ENCODE data around the gene KIF16B.
A peak's percentile ranks its signal among the peaks of the same experiment; 100 is the strongest.
"Not testable (repeated sequence)": the region's sequence is repeated elsewhere in the genome, so short reads cannot be mapped to it uniquely, and the experiment has no call there.

KIF16B gene

GRCh38 chr20:16472045-16472872 is 101.0 kb downstream of the KIF16B start:
- no peak for DNase-seq

GRCh38 chr20:16469395-16469905 is 103.8 kb downstream of the KIF16B start:
- no peak for DNase-seq

DNA sequence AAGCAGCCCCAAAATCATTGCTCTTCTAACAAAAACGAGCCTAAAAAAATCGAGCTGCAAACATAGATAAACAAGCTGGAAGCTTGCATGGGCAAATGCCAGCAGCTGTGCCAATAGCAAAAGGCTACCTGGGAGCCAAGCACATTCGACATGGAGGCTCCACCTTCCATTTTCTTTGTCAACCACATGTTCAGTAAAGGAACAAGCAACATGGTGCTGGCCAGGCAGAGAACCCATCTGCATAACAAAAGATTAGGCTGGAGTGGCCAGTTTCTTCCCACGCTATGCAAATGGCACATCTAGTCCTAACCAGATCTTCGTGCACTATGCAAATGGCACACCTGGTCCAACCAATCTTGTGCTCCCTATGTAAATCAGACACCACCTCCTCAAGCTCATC is 110.5 kb downstream of the KIF16B start:
- DNase-seq: no peak

- no peak for DNase-seq
Observed at GRCh38 chr20:16459019-16459700, 114.1 kb downstream of the KIF16B start.

GRCh38 chr20:16457514-16457913 is 115.7 kb downstream of the KIF16B start:
- DNase-seq: no peak

GRCh38 chr20:16455324-16455723 is 117.9 kb downstream of the KIF16B start:
- DNase-seq: no peak

- DNase-seq: no peak
Observed at GRCh38 chr20:16451982-16452381, 121.3 kb downstream of the KIF16B start.

- no peak for DNase-seq
Observed at GRCh38 chr20:16451001-16451400, 122.2 kb downstream of the KIF16B start.

GRCh38 chr20:16446991-16447390 is 126.3 kb downstream of the KIF16B start:
- DNase-seq: no peak

DNA sequence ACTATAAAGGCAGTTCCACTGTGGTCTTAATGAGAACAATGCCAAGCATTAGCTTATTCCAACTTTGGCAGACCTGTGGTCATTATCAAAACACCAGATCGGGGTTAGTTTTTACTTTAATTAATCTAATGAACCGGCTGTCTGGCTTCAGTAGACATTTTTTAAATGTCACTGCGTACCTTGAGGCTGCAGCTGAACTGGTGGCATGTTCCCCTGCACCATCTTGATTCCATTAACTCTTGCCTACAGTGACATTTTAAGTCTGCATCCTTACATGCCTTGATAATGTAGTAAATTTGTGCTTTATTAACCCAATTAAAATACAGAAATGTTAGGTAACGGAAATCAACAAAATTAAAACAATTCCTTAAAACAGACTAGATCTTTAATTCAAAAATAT is 127.0 kb downstream of the KIF16B start:
- no peak for DNase-seq

DNA sequence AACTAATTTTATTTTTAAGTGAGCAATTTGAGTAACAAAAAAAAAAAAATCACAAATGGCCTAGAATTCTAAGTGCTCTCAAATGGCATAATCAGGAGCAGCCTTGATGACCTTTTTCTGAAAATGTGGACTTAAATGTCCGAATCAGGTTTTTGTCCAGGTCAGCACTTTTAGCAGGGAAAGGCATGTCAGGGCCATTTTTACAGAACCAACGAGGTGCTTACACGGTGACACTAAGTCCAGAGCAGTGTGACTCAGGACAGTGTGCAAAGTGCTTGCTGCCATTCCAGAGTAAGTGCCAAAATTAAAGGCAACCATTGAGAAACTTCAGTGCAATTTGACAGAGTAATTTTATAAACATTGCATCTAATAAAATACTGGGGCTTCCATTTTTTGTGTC is 127.8 kb downstream of the KIF16B start:
- DNase-seq: no peak

DNA sequence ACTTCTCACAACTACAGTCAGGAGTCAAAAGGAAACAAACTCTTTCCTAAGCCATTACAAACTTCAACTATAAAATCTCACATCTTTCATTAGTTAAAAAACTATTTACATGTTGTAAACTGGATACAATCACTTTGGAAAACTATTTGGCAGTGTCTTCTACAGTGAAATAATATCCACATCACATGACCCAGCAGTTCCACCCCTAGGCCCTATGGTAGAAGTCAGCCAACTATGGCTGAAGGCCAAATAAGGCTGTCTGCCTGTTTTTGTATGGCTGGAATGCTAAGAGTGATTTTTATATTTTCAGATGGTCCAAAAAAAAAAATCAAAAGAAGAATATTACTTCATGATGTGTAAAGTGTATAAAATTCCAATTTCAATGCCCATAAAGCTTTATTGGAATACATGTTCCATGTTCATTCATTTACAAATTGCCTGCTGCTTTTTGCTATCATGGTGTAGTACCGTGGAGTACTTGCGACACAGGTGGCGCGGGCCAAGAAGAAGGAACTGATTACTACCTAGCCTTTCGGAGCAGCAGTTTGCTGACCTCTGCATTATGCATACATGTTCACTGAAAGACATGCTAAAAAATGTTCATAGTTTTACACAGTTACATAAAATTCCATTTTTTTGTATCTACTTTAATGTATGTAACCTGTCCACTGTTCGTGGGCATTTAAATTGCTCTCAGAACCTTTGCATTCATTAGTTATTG is 129.0 kb downstream of the KIF16B start:
- no peak for DNase-seq

DNA sequence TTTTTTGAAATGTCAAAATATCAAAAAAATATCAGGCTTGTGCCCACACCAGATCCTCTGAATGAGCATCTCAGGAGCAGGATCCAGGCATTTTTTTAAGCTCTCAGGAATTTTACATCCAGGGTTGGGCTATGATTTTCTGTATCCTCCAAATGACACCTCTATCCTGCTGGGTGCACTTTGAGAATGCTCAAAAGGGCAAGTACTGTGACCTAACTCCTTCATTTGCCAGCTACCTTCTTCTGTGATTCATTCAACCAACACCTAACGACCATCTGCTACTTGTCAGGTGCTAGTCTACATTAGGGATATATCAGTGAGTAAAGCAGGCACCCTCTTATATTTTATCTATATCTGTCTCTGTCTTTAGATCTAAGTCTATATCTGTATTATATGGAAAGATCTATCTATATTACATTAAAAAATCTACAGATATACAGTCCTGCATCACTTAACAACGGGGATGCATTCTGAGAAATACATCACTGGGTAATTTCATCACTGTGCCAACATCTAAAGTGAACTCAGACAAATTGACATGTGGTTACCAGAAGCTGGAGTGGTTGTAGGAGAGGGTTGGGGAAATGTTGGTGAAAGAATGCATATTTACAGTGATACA is 131.6 kb downstream of the KIF16B start:
- DNase-seq: no peak

DNA sequence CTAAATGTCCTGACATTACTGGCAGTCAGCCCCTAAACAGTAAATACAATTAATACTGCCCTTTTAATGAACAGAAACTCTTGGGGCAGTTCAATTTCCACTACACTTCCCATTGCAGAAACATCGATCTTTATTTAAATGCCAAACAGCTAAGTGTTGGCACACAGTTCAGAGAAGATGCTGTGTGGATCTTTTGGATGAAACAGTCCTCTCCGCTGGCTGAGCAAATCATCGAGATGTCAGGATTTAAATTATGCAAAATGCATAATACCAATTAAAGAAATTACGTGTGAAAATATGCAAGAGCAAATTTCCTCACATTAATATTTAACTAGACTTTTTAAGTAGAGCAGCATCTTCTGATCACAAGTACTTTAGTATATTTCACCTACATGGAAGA is 132.6 kb downstream of the KIF16B start:
- no peak for DNase-seq

- DNase-seq: not testable (repeated sequence)
Observed at GRCh38 chr20:16439540-16439939, 133.7 kb downstream of the KIF16B start.

DNA sequence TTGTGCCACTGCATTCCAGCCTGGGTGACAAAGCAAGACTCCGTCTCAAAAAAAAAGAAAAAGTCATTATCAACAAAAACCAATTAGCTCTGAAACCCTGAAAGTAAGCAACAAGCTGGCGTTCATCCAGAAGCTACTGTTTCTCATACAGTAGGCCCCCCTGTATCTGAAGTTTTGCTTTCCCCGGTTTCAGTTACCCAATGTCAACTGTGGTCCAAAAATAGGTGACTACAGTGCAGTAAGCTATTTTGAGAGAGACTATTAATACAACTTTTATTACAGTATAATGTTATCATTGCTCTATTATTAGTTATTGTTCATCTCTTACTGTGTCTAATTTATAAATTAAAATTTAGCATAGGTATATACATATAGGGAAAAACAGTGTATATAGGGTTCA is 135.1 kb downstream of the KIF16B start:
- no peak for DNase-seq

DNA sequence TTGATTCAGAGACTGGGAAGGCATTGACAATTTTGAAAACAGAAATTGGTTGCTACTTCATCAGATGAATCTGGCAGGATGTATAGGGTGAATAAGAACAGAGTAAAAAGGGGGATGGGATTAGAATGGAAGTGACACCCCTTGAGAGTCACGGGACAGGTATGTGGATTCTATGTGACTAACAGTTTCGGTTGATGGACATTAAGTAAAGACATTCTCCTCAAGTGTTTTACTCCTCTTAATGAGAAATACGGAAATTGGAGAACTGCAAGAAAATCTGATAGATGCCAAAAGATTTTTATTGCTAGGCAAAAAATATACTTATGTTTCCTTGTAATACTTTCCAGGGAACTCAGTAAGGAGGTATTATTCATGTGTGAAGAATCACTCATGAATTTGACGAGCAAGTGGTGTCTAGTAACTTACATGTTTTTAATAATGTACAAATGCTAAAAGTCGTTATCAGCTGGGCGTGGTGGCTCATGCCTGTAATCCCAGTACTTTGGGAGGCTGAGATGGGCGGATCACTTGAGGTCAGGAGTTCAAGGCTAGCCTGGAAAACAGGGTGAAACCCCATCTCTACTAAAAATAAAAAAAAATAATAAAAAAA is 135.8 kb downstream of the KIF16B start:
- DNase-seq: no peak

DNA sequence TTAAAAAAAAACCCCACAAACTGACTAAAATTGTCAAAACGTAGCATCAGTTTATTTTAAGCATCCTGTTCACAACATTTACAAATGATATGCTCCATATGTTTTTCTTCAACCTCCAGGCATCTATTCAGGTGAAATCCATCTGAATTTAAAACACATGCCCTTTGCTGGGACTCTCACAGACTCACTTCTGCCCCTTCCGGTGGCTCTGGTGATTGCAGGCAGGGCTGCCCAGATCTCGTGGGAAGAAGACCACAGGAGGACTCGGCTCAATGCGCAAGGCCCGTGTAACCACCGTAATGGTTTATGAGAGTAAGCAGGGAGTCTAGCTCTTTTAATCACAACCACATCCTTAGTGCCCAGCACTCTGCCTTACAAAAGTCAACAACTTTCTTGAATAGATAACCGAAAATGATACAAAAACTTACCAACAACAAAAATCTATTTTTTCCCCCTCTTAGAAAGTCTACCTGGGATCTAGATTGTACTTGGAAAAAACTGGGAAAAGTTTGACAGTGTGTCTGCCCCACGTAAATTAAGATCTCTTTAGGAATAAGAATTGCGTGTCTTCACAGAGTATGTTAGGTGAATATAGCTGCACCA is 139.1 kb downstream of the KIF16B start:
- DNase-seq: peak; percentile 14 to 15

- DNase-seq: no peak
Observed at GRCh38 chr20:16433293-16433580, 140.0 kb downstream of the KIF16B start.

GRCh38 chr20:16432466-16433292 is 140.6 kb downstream of the KIF16B start:
- DNase-seq: no peak

DNA sequence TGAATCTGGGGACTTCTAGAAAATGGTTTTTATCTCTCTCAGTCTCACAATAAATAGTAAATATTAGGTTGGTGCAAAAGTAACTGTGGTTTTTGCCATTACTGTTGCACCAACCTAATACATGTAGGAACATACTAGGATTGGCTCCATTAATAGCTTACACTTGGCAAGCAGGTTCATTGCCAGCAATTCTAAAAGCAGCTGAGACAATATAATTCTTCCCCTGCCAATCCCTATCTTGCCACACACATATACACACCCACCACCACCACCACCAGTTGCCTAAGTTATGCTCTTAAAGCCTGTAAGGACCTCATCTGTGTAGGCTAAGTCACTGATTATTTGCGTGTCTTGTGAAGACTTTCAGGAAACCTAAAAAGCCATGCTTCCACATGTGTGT is 145.1 kb downstream of the KIF16B start:
- no peak for DNase-seq

DNA sequence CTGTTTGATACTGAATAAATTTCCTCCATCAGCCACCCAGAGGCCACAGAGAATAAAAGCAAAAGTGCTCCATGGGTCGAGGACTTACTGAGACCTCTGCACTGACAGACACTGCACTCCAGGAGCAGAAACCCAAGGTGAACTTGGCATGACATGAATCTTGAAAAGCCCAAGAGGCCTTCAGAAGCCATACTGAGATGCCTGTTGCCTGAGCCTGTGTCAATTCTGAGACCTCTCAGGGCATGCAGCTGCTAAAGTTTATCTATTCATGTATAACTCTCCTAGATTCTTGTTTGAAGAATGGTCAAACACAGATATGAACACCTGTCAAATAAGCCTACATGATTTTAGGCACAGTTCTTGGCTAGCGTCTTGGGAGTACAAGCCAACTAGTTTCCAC is 145.7 kb downstream of the KIF16B start:
- DNase-seq: no peak
